ENCODE results near the gene CUTC.

- TF ChIP-seq, protein P1, sequence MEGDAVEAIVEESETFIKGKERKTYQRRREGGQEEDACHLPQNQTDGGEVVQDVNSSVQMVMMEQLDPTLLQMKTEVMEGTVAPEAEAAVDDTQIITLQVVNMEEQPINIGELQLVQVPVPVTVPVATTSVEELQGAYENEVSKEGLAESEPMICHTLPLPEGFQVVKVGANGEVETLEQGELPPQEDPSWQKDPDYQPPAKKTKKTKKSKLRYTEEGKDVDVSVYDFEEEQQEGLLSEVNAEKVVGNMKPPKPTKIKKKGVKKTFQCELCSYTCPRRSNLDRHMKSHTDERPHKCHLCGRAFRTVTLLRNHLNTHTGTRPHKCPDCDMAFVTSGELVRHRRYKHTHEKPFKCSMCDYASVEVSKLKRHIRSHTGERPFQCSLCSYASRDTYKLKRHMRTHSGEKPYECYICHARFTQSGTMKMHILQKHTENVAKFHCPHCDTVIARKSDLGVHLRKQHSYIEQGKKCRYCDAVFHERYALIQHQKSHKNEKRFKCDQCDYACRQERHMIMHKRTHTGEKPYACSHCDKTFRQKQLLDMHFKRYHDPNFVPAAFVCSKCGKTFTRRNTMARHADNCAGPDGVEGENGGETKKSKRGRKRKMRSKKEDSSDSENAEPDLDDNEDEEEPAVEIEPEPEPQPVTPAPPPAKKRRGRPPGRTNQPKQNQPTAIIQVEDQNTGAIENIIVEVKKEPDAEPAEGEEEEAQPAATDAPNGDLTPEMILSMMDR (conservative IDR thresholded peaks at IDR 0.05 in 1 of 2, IDR thresholded peaks at IDR 0.05 in 1 of 2; ENCODE audit: low read depth in 1 of 2, low read length in 2 of 2), result no peak
- TF ChIP-seq EZH2 (IDR thresholded peaks at IDR 0.05; ENCODE audit: low read length, missing control alignments), result no peak
Observed at GRCh38 chr10:99787782-99788445, 55.9 kb downstream of the CUTC start.

All from fibroblast of lung (primary cell).